K562 (cell line): ENCODE measurements around the gene CCDC3. TPM values are rescaled to one million over a fixed set of nuclear protein-coding genes. Genes with fewer than 3 reads are reported as not detected.

Experiments
- EGR1 ChIP-seq: fragments of 450-650 bp; conservative IDR thresholded peaks from 2 replicates; pipeline ENCODE4 v1.6.1; 2017; ENCODE audit warnings: mild to moderate bottlenecking
- JUND ChIP-seq, 2 experiments: IDR thresholded peaks; 2 replicates in 1 of 2; 3 replicates in 1 of 2; pipeline ENCODE4 v1.6.1; 2011; ENCODE audit warnings: borderline replicate concordance in 2 of 2, low read depth in 2 of 2, low read length in 2 of 2, improper control_type of control experiment in 1 of 2, missing biosample characterization in 1 of 2, missing genetic modification characterization in 1 of 2, missing genetic modification reagents in 1 of 2
- RAD51 ChIP-seq: fragments of 450-650 bp; IDR thresholded peaks from 2 replicates; pipeline ENCODE4 v1.7.1; 2016; ENCODE audit warnings: low read depth, mild to moderate bottlenecking, borderline replicate concordance
- RBFOX2 ChIP-seq: fragments of 200-400 bp; formaldehyde crosslinking; IDR thresholded peaks from 2 replicates; pipeline ENCODE4 v1.6.1; 2017; ENCODE audit warnings: low read depth, mild to moderate bottlenecking, low read length, moderate library complexity
- TOE1 ChIP-seq, 2 experiments: fragments of 450-650 bp in 1 of 2; sonication (generic) in 1 of 2; formaldehyde crosslinking in 1 of 2; IDR thresholded peaks; 2 replicates each; pipeline versions ENCODE4 v1.7.1 to v1.8.0; 2016 to 2022; ENCODE audit warnings: borderline replicate concordance in 2 of 2, mild to moderate bottlenecking in 2 of 2, antibody characterized with exemption in 1 of 2, inconsistent platforms in 1 of 2, low read depth in 1 of 2, missing genetic modification reagents in 1 of 2, moderate library complexity in 1 of 2
- XRCC5 ChIP-seq: fragments of 200-400 bp; formaldehyde crosslinking; IDR thresholded peaks from 2 replicates; pipeline ENCODE4 v1.6.1; 2017; ENCODE audit warnings: low read depth, mild to moderate bottlenecking, low read length
- polyA plus RNA-seq, 8 experiments: library from polyadenylated mRNA; depleted of rRNA in 4 of 8; stranded (reverse) in 5 of 8; unstranded in 3 of 8; fragments of >200 nt; fragmentation: Nextera tagmentation in 2 of 8; fragmentation: Illumina TruSeq in 1 of 8; extraction: Ambion mirVana in 2 of 8; extraction: Trizol in 1 of 8; gene quantifications; 2 replicates each; pipeline versions ENCODE4 v1.2.1 to v1.2.3, GENCODE V29; 2011 to 2014; ENCODE audit warnings: inconsistent platforms in 1 of 8, missing spikeins in 1 of 8
- total RNA-seq, 7 experiments: library from RNA; depleted of rRNA in 6 of 7; stranded (reverse); fragments of >200 nt in 6 of 7; fragmentation: Illumina TruSeq in 2 of 7; extraction: Trizol in 2 of 7; gene quantifications; 2 replicates each; pipeline versions ENCODE4 v1.2.1 to v1.2.3, GENCODE V29; 2011 to 2021; ENCODE audit warnings: low replicate concordance in 1 of 7
- TF ChIP-seq, protein P1 (sequence below), 2 experiments: IDR thresholded peaks; 2 replicates each; pipeline ENCODE4 v1.6.1; 2012; ENCODE audit warnings: improper control_type of control experiment in 2 of 2, low read depth in 2 of 2, low read length in 2 of 2, borderline replicate concordance in 1 of 2
- TF ChIP-seq, protein P2 (sequence below): sonication (generic); formaldehyde crosslinking; IDR thresholded peaks from 2 replicates; pipeline ENCODE4 v1.9.0; 2022; ENCODE audit warnings: mild to moderate bottlenecking, missing genetic modification reagents
- TF ChIP-seq, protein P3 (sequence below): fragments of 450-650 bp; IDR thresholded peaks from 2 replicates; pipeline ENCODE4 v1.6.1; 2018; ENCODE audit warnings: mild to moderate bottlenecking, low read depth; ENCODE audit not compliant: partially characterized antibody

The CCDC3 gene
- total and polyA plus RNA-seq, 9 of the 15 experiments (the other 6 are each of a cell fraction or from before 2014, with no cell fraction given), result not detected

- TF ChIP-seq, protein P1, sequence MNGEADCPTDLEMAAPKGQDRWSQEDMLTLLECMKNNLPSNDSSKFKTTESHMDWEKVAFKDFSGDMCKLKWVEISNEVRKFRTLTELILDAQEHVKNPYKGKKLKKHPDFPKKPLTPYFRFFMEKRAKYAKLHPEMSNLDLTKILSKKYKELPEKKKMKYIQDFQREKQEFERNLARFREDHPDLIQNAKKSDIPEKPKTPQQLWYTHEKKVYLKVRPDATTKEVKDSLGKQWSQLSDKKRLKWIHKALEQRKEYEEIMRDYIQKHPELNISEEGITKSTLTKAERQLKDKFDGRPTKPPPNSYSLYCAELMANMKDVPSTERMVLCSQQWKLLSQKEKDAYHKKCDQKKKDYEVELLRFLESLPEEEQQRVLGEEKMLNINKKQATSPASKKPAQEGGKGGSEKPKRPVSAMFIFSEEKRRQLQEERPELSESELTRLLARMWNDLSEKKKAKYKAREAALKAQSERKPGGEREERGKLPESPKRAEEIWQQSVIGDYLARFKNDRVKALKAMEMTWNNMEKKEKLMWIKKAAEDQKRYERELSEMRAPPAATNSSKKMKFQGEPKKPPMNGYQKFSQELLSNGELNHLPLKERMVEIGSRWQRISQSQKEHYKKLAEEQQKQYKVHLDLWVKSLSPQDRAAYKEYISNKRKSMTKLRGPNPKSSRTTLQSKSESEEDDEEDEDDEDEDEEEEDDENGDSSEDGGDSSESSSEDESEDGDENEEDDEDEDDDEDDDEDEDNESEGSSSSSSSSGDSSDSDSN (IDR thresholded peaks at IDR 0.05; ENCODE audit: borderline replicate concordance in 1 of 2, low read depth in 2 of 2, low read length in 2 of 2), result no peak
- TF ChIP-seq, protein P2, sequence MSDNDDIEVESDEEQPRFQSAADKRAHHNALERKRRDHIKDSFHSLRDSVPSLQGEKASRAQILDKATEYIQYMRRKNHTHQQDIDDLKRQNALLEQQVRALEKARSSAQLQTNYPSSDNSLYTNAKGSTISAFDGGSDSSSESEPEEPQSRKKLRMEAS (CRISPR knock-in tag), result no peak
- TF ChIP-seq RAD51 (peak; percentile 58; the same call in 1 of the 2 replicates), RBFOX2 (no peak), JUND (IDR thresholded peaks at IDR 0.05; ENCODE audit: borderline replicate concordance, low read depth, low read length) (no peak), JUND (tag; IDR thresholded peaks at IDR 0.05; ENCODE audit: borderline replicate concordance, low read depth, low read length) (no peak), TOE1 (IDR thresholded peaks at IDR 0.05; ENCODE audit: borderline replicate concordance) (peak; percentile 26; the same call in 1 of the 2 replicates), TOE1 (CRISPR knock-in tag; IDR thresholded peaks at IDR 0.05; ENCODE audit: borderline replicate concordance, low read depth) (no peak), XRCC5 (no peak), EGR1 (no peak)
- TF ChIP-seq, protein P3, sequence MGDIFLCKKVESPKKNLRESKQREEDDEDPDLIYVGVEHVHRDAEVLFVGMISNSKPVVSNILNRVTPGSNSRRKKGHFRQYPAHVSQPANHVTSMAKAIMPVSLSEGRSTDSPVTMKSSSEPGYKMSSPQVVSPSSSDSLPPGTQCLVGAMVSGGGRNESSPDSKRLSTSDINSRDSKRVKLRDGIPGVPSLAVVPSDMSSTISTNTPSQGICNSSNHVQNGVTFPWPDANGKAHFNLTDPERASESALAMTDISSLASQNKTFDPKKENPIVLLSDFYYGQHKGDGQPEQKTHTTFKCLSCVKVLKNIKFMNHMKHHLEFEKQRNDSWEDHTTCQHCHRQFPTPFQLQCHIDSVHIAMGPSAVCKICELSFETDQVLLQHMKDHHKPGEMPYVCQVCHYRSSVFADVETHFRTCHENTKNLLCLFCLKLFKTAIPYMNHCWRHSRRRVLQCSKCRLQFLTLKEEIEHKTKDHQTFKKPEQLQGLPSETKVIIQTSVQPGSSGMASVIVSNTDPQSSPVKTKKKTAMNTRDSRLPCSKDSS, result no peak
- TF ChIP-seq, all 486 proteins: peak for 3
Observed at GRCh38 chr10:12897278-12897677, 104.2 kb downstream of the CCDC3 start (continued).
